ENCODE measurements around the gene CYP20A1.

CYP20A1 gene

DNA sequence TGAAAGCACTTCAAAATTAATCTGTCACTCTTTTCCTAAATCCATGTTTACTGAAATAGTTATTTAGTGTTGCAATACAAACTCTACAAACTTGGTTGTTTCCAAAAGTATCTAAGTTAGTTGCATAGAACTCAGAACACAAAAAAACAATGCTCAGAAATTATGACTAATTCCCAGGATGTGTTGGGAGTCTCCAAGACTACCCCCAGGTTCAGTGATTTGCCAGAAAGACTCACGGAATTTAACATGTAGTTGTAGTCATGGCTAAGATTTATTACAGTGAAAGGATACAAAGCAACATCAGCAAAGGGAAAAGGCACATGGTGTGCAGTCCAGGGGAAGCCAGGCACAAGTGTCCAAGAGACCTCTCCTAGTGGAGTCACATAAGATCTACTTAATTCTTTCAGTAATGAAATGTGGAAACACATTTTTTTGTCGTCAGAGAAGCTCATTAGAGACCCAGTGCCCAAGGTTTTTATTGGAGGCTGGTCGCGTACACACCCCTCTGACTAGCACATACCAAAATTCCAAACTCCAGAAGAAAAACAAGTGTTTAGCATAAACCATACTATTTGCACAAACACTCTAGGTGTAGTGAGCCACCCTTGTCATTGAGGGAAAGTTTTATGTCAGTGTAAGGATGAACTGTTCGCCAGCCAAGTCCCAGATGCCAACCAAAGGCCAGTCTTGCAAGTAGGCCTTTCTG is 43.3 kb upstream of the CYP20A1 start:
- Histone ChIP-seq H3K27ac (replicated peaks) (no peak overlapping the region), H3K4me3 (replicated peaks; ENCODE audit: insufficient read depth, low read length) (no peak overlapping the region), H3K27me3 (ENCODE audit: insufficient read depth, poor library complexity, severe bottlenecking) (no peaks in the 10 kb centered on the region)
- TF ChIP-seq GABPA (IDR thresholded peaks at IDR 0.05; ENCODE audit: low read depth) = no peak
- TF ChIP-seq POLR2AphosphoS5 (IDR thresholded peaks at IDR 0.05; ENCODE audit: low read depth) = no peak
- TF ChIP-seq, protein P1, sequence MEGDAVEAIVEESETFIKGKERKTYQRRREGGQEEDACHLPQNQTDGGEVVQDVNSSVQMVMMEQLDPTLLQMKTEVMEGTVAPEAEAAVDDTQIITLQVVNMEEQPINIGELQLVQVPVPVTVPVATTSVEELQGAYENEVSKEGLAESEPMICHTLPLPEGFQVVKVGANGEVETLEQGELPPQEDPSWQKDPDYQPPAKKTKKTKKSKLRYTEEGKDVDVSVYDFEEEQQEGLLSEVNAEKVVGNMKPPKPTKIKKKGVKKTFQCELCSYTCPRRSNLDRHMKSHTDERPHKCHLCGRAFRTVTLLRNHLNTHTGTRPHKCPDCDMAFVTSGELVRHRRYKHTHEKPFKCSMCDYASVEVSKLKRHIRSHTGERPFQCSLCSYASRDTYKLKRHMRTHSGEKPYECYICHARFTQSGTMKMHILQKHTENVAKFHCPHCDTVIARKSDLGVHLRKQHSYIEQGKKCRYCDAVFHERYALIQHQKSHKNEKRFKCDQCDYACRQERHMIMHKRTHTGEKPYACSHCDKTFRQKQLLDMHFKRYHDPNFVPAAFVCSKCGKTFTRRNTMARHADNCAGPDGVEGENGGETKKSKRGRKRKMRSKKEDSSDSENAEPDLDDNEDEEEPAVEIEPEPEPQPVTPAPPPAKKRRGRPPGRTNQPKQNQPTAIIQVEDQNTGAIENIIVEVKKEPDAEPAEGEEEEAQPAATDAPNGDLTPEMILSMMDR (IDR thresholded peaks at IDR 0.05; ENCODE audit: insufficient read depth, low read length) = no peak
- TF ChIP-seq SPI1 (IDR thresholded peaks at IDR 0.05; ENCODE audit: borderline replicate concordance, low read depth) = no peak
- TF ChIP-seq, protein P2, sequence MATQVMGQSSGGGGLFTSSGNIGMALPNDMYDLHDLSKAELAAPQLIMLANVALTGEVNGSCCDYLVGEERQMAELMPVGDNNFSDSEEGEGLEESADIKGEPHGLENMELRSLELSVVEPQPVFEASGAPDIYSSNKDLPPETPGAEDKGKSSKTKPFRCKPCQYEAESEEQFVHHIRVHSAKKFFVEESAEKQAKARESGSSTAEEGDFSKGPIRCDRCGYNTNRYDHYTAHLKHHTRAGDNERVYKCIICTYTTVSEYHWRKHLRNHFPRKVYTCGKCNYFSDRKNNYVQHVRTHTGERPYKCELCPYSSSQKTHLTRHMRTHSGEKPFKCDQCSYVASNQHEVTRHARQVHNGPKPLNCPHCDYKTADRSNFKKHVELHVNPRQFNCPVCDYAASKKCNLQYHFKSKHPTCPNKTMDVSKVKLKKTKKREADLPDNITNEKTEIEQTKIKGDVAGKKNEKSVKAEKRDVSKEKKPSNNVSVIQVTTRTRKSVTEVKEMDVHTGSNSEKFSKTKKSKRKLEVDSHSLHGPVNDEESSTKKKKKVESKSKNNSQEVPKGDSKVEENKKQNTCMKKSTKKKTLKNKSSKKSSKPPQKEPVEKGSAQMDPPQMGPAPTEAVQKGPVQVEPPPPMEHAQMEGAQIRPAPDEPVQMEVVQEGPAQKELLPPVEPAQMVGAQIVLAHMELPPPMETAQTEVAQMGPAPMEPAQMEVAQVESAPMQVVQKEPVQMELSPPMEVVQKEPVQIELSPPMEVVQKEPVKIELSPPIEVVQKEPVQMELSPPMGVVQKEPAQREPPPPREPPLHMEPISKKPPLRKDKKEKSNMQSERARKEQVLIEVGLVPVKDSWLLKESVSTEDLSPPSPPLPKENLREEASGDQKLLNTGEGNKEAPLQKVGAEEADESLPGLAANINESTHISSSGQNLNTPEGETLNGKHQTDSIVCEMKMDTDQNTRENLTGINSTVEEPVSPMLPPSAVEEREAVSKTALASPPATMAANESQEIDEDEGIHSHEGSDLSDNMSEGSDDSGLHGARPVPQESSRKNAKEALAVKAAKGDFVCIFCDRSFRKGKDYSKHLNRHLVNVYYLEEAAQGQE (IDR thresholded peaks at IDR 0.05; ENCODE audit: insufficient replicate concordance, low read depth) = no peak
- DNase-seq (ENCODE audit: low read depth in 1 of 2, low spot score in 1 of 2) = no peak

DNA sequence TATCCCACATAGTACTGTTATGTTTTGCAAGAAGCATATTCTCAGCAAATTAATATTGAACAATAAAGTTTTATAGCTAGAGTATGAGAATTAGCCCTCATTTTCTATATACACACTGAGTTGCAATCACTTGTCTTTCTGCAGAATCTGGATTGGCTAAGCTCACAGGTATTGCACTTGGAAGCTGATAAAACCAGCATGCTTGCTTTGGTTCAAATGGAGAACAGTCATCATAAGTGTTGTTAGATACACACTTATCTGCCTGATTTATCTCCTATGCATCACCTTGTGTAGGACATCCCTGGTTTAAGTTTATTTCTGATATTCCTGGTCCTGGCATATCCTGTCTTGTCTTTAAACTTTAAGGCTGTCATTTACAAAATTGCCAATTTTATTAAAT is 38.0 kb upstream of the CYP20A1 start:
- Histone ChIP-seq H3K27ac (replicated peaks) (no peak overlapping the region), H3K27me3 (ENCODE audit: insufficient read depth, poor library complexity, severe bottlenecking) (no peaks in the 10 kb centered on the region), H3K4me3 (replicated peaks; ENCODE audit: insufficient read depth, low read length) (no peak overlapping the region)
- TF ChIP-seq, protein P1 (IDR thresholded peaks at IDR 0.05; ENCODE audit: insufficient read depth, low read length) = no peak
- no peak for TF ChIP-seq POLR2AphosphoS5 (IDR thresholded peaks at IDR 0.05; ENCODE audit: low read depth)
- TF ChIP-seq, protein P2 (IDR thresholded peaks at IDR 0.05; ENCODE audit: insufficient replicate concordance, low read depth) = no peak
- no peak for TF ChIP-seq SPI1 (IDR thresholded peaks at IDR 0.05; ENCODE audit: borderline replicate concordance, low read depth)
- no peak for TF ChIP-seq GABPA (IDR thresholded peaks at IDR 0.05; ENCODE audit: low read depth)
- DNase-seq (ENCODE audit: low read depth in 1 of 2, low spot score in 1 of 2) = no peak

DNA sequence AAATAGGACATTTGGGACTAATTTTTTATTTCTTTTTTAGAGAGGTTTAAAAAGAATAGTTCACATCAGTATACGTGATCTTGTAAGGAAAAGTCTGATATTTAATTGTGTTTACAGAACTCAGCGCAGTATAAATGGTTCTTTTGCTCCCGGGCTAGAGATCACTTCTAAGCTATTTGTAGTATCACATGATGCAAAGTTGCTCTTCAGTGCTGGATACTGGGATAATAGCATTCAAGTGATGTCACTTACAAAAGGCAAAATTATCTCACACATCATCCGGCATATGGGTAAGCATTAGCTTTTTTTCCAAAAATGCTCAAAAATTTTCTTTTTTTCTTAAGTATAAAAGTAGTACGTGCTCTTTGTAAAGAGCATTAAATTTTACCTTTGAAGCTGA is 37.4 kb upstream of the CYP20A1 start:
- no peak for DNase-seq (ENCODE audit: low read depth in 1 of 2, low spot score in 1 of 2)
- Histone ChIP-seq H3K27me3 (ENCODE audit: insufficient read depth, poor library complexity, severe bottlenecking) (no peaks in the 10 kb centered on the region), H3K4me3 (replicated peaks; ENCODE audit: insufficient read depth, low read length) (no peak overlapping the region), H3K27ac (replicated peaks) (no peak overlapping the region)
- TF ChIP-seq, protein P2 (IDR thresholded peaks at IDR 0.05; ENCODE audit: insufficient replicate concordance, low read depth) = no peak
- no peak for TF ChIP-seq POLR2AphosphoS5 (IDR thresholded peaks at IDR 0.05; ENCODE audit: low read depth)
- TF ChIP-seq SPI1 (IDR thresholded peaks at IDR 0.05; ENCODE audit: borderline replicate concordance, low read depth) = no peak
- TF ChIP-seq, protein P1 (IDR thresholded peaks at IDR 0.05; ENCODE audit: insufficient read depth, low read length) = no peak
- TF ChIP-seq GABPA (IDR thresholded peaks at IDR 0.05; ENCODE audit: low read depth) = no peak

Measured in HL-60 (cell line).